H1 (cell line): ENCODE results near the gene ART4. TPM values are rescaled to one million over a fixed set of nuclear protein-coding genes. Genes with fewer than 3 reads are reported as not detected.

Source experiments
- CTCF ChIA-PET: fragments of 300-600 bp; sonication (Branson Sonifier 250); formaldehyde crosslinking; loops from one replicate; lab custom pipeline; 2021; ENCODE audit not compliant: partially characterized antibody; lab: Charles Lee
- POLR2A ChIA-PET: fragments of 300-600 bp; sonication (Branson Sonifier 250); formaldehyde crosslinking; loops from one replicate; lab custom pipeline; 2021; ENCODE audit warnings: inconsistent platforms; ENCODE audit not compliant: partially characterized antibody; lab: Charles Lee
- DNase-seq, 2 experiments: peaks; one replicate each; pipeline versions ENCODE4 v3.0.0 to v3.0.0-alpha.2; 2010 to 2022; ENCODE audit warnings: low spot score in 2 of 2, low read depth in 1 of 2, mixed read lengths in 1 of 2
- FAIRE-seq: peaks from 2 replicates; lab custom pipeline; 2011; peaks lifted over from hg19 to GRCh38; lab: Jason Lieb, UNC
- H2AFZ ChIP-seq: 2 replicates; pipeline ENCODE4 v1.8.1; 2012; ENCODE audit warnings: low read length, inconsistent platforms
- H2AK5ac ChIP-seq: 2 replicates; pipeline ENCODE4 v1.6.1; 2013; ENCODE audit warnings: low read depth, low read length
- H2BK120ac ChIP-seq: replicated peaks from 2 replicates; pipeline ENCODE3; 2013; ENCODE audit warnings: low read depth, low read length, inconsistent platforms
- H2BK12ac ChIP-seq: 2 replicates; pipeline ENCODE4 v1.6.1; 2013; ENCODE audit warnings: low read depth, low read length
- H2BK15ac ChIP-seq: 2 replicates; pipeline ENCODE4 v1.6.1; 2013; ENCODE audit warnings: low read length
- H2BK20ac ChIP-seq: 2 replicates; pipeline ENCODE4 v1.6.1; 2013; ENCODE audit warnings: low read length
- H2BK5ac ChIP-seq: 2 replicates; pipeline ENCODE4 v1.6.1; 2013; ENCODE audit warnings: low read depth, low read length
- H3K14ac ChIP-seq: 2 replicates; pipeline ENCODE4 v1.6.1; 2013; ENCODE audit warnings: inconsistent platforms; ENCODE audit not compliant: insufficient read length
- H3K18ac ChIP-seq: 2 replicates; pipeline ENCODE4 v1.6.1; 2013; ENCODE audit warnings: low read length; ENCODE audit errors: extremely low read depth
- H3K23ac ChIP-seq: 2 replicates; pipeline ENCODE4 v1.6.1; 2013; ENCODE audit warnings: inconsistent platforms; ENCODE audit not compliant: insufficient read length
- H3K23me2 ChIP-seq: 2 replicates; pipeline ENCODE4 v1.6.1; 2013; ENCODE audit warnings: low read depth, low read length
- H3K27ac ChIP-seq: 2 replicates; pipeline ENCODE4 v1.6.1; 2011; ENCODE audit warnings: low read depth, low read length, inconsistent platforms
- H3K27me3 ChIP-seq, 4 experiments: replicated peaks in 1 of 4; 1 replicate in 1 of 4; 2 replicates in 3 of 4; pipeline versions ENCODE4 v1.6.1 to v1.8.1; 2011 to 2013; ENCODE audit warnings: low read length in 3 of 4, mild to moderate bottlenecking in 3 of 4, inconsistent platforms in 2 of 4, mixed read lengths in 2 of 4, moderate library complexity in 1 of 4; ENCODE audit not compliant: control insufficient read depth in 3 of 4, insufficient read depth in 3 of 4; ENCODE audit errors: extremely low read depth in 1 of 4
- H3K36me3 ChIP-seq, 4 experiments: 2 replicates each; pipeline versions ENCODE4 v1.6.1 to v1.8.1; 2011 to 2013; ENCODE audit warnings: mild to moderate bottlenecking in 4 of 4, low read length in 3 of 4, moderate library complexity in 2 of 4, control low read depth in 1 of 4, inconsistent platforms in 1 of 4; ENCODE audit not compliant: insufficient read depth in 4 of 4, control insufficient read depth in 2 of 4
- H3K4ac ChIP-seq: replicated peaks from 2 replicates; pipeline ENCODE3; 2013; ENCODE audit warnings: low read length, low read depth, mixed read lengths, inconsistent platforms; ENCODE audit not compliant: insufficient read length
- H3K4me1 ChIP-seq, 4 experiments: replicated peaks in 1 of 4; 1 replicate in 1 of 4; 2 replicates in 3 of 4; pipeline versions ENCODE4 v1.6.1 to v1.8.1; 2011 to 2013; ENCODE audit warnings: low read length in 3 of 4, inconsistent platforms in 2 of 4, mixed read lengths in 1 of 4; ENCODE audit not compliant: insufficient read depth in 4 of 4, control insufficient read depth in 3 of 4
- H3K4me2 ChIP-seq, 2 experiments: 2 replicates each; pipeline versions ENCODE4 v1.6.1 to v1.8.1; 2011 to 2013; ENCODE audit warnings: low read depth in 2 of 2, low read length in 2 of 2, control low read depth in 1 of 2, inconsistent platforms in 1 of 2, mild to moderate bottlenecking in 1 of 2; ENCODE audit not compliant: insufficient read depth in 1 of 2
- H3K4me3 ChIP-seq, 4 experiments: fragments of 200-600, 300-600 bp in 1 of 4; sonication (generic), shearing (Covaris generic), sonication (Bioruptor Twin) in 1 of 4; 2 replicates each; pipeline versions ENCODE4 v1.5.1 to v1.8.1; 2011 to 2016; ENCODE audit warnings: low read length in 4 of 4, low read depth in 3 of 4, control low read depth in 2 of 4, inconsistent platforms in 2 of 4, mild to moderate bottlenecking in 2 of 4, mixed read lengths in 1 of 4, moderate library complexity in 1 of 4; ENCODE audit not compliant: insufficient read depth in 2 of 4; ENCODE audit errors: extremely low read depth in 1 of 4
- H3K56ac ChIP-seq: replicated peaks from 2 replicates; pipeline ENCODE3; 2013; ENCODE audit warnings: low read depth, mild to moderate bottlenecking, mixed read lengths, low read length, inconsistent platforms; ENCODE audit not compliant: insufficient read length
- H3K79me1 ChIP-seq: 2 replicates; pipeline ENCODE4 v1.6.1; 2013; ENCODE audit warnings: low read depth, low read length, control low read depth
- H3K79me2 ChIP-seq, 2 experiments: 2 replicates each; pipeline versions ENCODE4 v1.6.1 to v1.8.1; 2012 to 2013; ENCODE audit warnings: low read length in 2 of 2, mild to moderate bottlenecking in 2 of 2, inconsistent platforms in 1 of 2; ENCODE audit not compliant: insufficient read depth in 2 of 2, control insufficient read depth in 1 of 2
- H3K9ac ChIP-seq, 4 experiments: replicated peaks in 1 of 4; 1 replicate in 1 of 4; 2 replicates in 3 of 4; pipeline versions ENCODE4 v1.6.1 to v1.8.1; 2011 to 2013; ENCODE audit warnings: low read depth in 3 of 4, low read length in 3 of 4, control low read depth in 2 of 4, mild to moderate bottlenecking in 2 of 4, moderate library complexity in 2 of 4, inconsistent platforms in 1 of 4; ENCODE audit errors: extremely low read depth in 1 of 4
- H3K9me3 ChIP-seq, 2 experiments: 2 replicates each; pipeline versions ENCODE4 v1.6.1 to v1.8.1; 2012 to 2013; ENCODE audit warnings: mild to moderate bottlenecking in 2 of 2, moderate library complexity in 2 of 2, control low read depth in 1 of 2, inconsistent platforms in 1 of 2, low read depth in 1 of 2, low read length in 1 of 2, mixed read lengths in 1 of 2; ENCODE audit not compliant: insufficient read depth in 2 of 2
- H4K20me1 ChIP-seq, 2 experiments: replicated peaks in 1 of 2; 2 replicates each; pipeline versions ENCODE3 to v1.8.1; 2011 to 2013; ENCODE audit warnings: inconsistent platforms in 2 of 2, low read length in 2 of 2, mild to moderate bottlenecking in 1 of 2; ENCODE audit not compliant: insufficient read depth in 2 of 2, control insufficient read depth in 1 of 2
- H4K5ac ChIP-seq: 2 replicates; pipeline ENCODE4 v1.6.1; 2013; ENCODE audit warnings: low read length, low read depth, mixed read lengths, inconsistent platforms; ENCODE audit not compliant: insufficient read length
- H4K8ac ChIP-seq: 2 replicates; pipeline ENCODE4 v1.8.0; 2013; ENCODE audit warnings: mild to moderate bottlenecking, moderate library complexity, low read length, inconsistent platforms; ENCODE audit not compliant: insufficient read depth; ENCODE audit errors: extremely low read depth
- H4K91ac ChIP-seq: replicated peaks from 2 replicates; pipeline ENCODE3; 2013; ENCODE audit warnings: low read length, mixed read lengths, inconsistent platforms; ENCODE audit not compliant: insufficient read length
- CHD1 ChIP-seq: IDR thresholded peaks from 2 replicates; pipeline ENCODE4 v1.6.1; 2012; ENCODE audit warnings: low read depth, low read length, improper control_type of control experiment
- CREB1 ChIP-seq: IDR thresholded peaks from 2 replicates; pipeline ENCODE4 v1.6.1; 2012; ENCODE audit warnings: inconsistent platforms
- GTF2F1 ChIP-seq: IDR thresholded peaks from 2 replicates; pipeline ENCODE4 v1.6.1; 2012; ENCODE audit warnings: low read depth, low read length, improper control_type of control experiment, borderline replicate concordance
- KDM4A ChIP-seq: IDR thresholded peaks from one replicate; pipeline ENCODE4 v1.7.1; 2012; ENCODE audit warnings: low read depth, mild to moderate bottlenecking, moderate library complexity, low read length, inconsistent platforms; ENCODE audit not compliant: severe bottlenecking
- PHF8 ChIP-seq: fragments of 200-600 bp; sonication (generic); conservative IDR thresholded peaks from 2 replicates; pipeline ENCODE4 v1.7.1; 2012; ENCODE audit warnings: low read depth, mild to moderate bottlenecking, inconsistent platforms, low read length, moderate library complexity
- RFX5 ChIP-seq: IDR thresholded peaks from 2 replicates; pipeline ENCODE4 v1.6.1; 2011; ENCODE audit warnings: low read depth, low read length, improper control_type of control experiment, borderline replicate concordance
- RNF2 ChIP-seq: fragments of 200-900, 300-1000 bp; sonication (generic); IDR thresholded peaks from 2 replicates; pipeline ENCODE4 v1.7.1; 2016; ENCODE audit warnings: borderline replicate concordance, low read depth, mild to moderate bottlenecking, antibody characterized with exemption, low read length; ENCODE audit not compliant: poor library complexity, severe bottlenecking; ENCODE audit errors: missing control alignments
- SP4 ChIP-seq: IDR thresholded peaks from 2 replicates; pipeline ENCODE4 v1.6.1; 2012; ENCODE audit warnings: low read length, inconsistent platforms
- SRF ChIP-seq: IDR thresholded peaks from 2 replicates; pipeline ENCODE4 v1.6.1; 2011; ENCODE audit warnings: mild to moderate bottlenecking, low read depth, low read length, moderate library complexity
- TBP ChIP-seq: IDR thresholded peaks from 2 replicates; pipeline ENCODE4 v1.6.1; 2011; ENCODE audit warnings: low read depth, low read length, improper control_type of control experiment
- TCF12 ChIP-seq: IDR thresholded peaks from 2 replicates; pipeline ENCODE4 v1.6.1; 2011; ENCODE audit warnings: low read depth, mild to moderate bottlenecking, low read length
- TEAD4 ChIP-seq: IDR thresholded peaks from 2 replicates; pipeline ENCODE4 v1.6.1; 2012; ENCODE audit warnings: low read depth, low read length, inconsistent platforms, mixed read lengths
- ZNF274 ChIP-seq: IDR thresholded peaks from 2 replicates; pipeline ENCODE4 v1.7.0; 2012; ENCODE audit warnings: low read length, borderline replicate concordance; ENCODE audit errors: extremely low read depth
- WGBS, 2 experiments: shearing (Covaris generic) in 1 of 2; methylation state at CpG; one replicate each; pipeline versions ENCODE4 v1.1.6 to v1.1.7; 2013 to 2015; ENCODE audit warnings: low lambda C conversion rate in 2 of 2, mixed read lengths in 2 of 2, inconsistent platforms in 1 of 2, low coverage in 1 of 2, missing lambda C conversion rate in 1 of 2; ENCODE audit not compliant: insufficient replicate concordance in 2 of 2, insufficient coverage in 1 of 2, insufficient read length in 1 of 2; ENCODE audit errors: extremely low coverage in 1 of 2, missing lambda C conversion rate in 1 of 2; 5-methylcytosine and 5-hydroxymethylcytosine counted together
- polyA plus RNA-seq, 7 experiments: library from polyadenylated mRNA; depleted of rRNA in 3 of 7; stranded (reverse) in 5 of 7; unstranded in 2 of 7; fragments of >200 nt in 5 of 7; fragments of 200-250 nt in 2 of 7; gene quantifications; 1 replicate in 5 of 7; 2 replicates in 1 of 7; 4 replicates in 1 of 7; pipeline versions ENCODE4 v1.2.1 to v1.2.3, GENCODE V29; 2011 to 2013; ENCODE audit warnings: missing spikeins in 2 of 7, mixed read lengths in 2 of 7
- total RNA-seq: library from RNA; stranded (reverse); fragmentation: NEBNext Ultra II Directional; extraction: Animal tissue kit (Norgen Biotek cat#: 25700); gene quantifications from 2 replicates; pipeline ENCODE4 v1.2.1, GENCODE V29; 2021
- TF ChIP-seq, protein P1 (sequence below): IDR thresholded peaks from 2 replicates; pipeline ENCODE4 v1.6.1; 2012; ENCODE audit warnings: low read length, inconsistent platforms

ART4 gene
- total and polyA plus RNA-seq, 2 of the 8 experiments (the other 6 are each of a cell fraction or from before 2014, with no cell fraction given) = not detected

DNA sequence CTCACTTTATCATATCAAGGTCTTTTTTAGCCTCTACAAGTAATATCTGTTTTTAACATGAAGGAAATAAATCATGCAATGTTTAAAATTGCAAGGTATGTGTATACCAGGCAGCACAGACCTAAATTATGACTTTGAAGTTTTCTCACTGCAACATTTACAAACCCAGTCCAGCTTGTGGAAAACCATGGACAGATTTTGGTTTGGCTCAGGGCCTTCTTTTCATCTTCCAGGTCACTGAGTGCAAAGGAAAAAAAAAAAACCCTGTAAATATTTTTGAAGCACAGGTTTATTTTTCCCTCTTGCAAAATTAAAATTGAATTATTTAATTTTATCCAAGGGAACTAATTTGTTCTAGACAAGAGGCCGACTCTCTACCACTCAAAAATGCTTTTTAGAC lies 28.6 kb upstream of the ART4 start:
- no peak overlapping the region for H2BK15ac ChIP-seq
- no peak overlapping the region for H2BK20ac ChIP-seq
- DNase-seq = no peak
- no peak overlapping the region for H3K18ac ChIP-seq
- no peaks in the 10 kb centered on the region for H3K4me1 ChIP-seq
- no peaks in the 10 kb centered on the region for H3K79me2 ChIP-seq
- no peak overlapping the region for H2BK5ac ChIP-seq
- H2AFZ ChIP-seq = no peak overlapping the region
- H4K91ac ChIP-seq = no peak overlapping the region
- no peaks in the 10 kb centered on the region for H4K20me1 ChIP-seq
- no peak overlapping the region for H3K23ac ChIP-seq
- H3K27me3 ChIP-seq = no peaks in the 10 kb centered on the region
- ChIA-PET POLR2A (no interaction called here), CTCF (no interaction called here)
- H3K4ac ChIP-seq = no peak overlapping the region
- no peaks in the 10 kb centered on the region for H3K23me2 ChIP-seq
- H2BK12ac ChIP-seq = no peak overlapping the region
- no peak overlapping the region for H3K9ac ChIP-seq
- peaks cover 12% of the 10 kb centered on the region in 2 experiments for H3K9me3 ChIP-seq
- H4K5ac ChIP-seq = no peak overlapping the region
- WGBS, 2 experiments = 79% methylated on average over 1 of the region's 1 CpG; no CpG with 5 or more reads in 1 of the 2 experiments
- H3K14ac ChIP-seq = no peak overlapping the region
- no peak for FAIRE-seq
- H3K4me3 ChIP-seq = no peak overlapping the region
- H3K56ac ChIP-seq = no peak overlapping the region
- no peak overlapping the region for H2BK120ac ChIP-seq
- H3K79me1 ChIP-seq = no peaks in the 10 kb centered on the region
- no peak overlapping the region for H3K4me2 ChIP-seq
- H3K36me3 ChIP-seq = no peaks in the 10 kb centered on the region
- no peak overlapping the region for H3K27ac ChIP-seq
- H4K8ac ChIP-seq = no peak overlapping the region
- no peak overlapping the region for H2AK5ac ChIP-seq
- TF ChIP-seq, protein P1, sequence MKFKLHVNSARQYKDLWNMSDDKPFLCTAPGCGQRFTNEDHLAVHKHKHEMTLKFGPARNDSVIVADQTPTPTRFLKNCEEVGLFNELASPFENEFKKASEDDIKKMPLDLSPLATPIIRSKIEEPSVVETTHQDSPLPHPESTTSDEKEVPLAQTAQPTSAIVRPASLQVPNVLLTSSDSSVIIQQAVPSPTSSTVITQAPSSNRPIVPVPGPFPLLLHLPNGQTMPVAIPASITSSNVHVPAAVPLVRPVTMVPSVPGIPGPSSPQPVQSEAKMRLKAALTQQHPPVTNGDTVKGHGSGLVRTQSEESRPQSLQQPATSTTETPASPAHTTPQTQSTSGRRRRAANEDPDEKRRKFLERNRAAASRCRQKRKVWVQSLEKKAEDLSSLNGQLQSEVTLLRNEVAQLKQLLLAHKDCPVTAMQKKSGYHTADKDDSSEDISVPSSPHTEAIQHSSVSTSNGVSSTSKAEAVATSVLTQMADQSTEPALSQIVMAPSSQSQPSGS = no peak
- no peak for TF ChIP-seq RFX5
- TF ChIP-seq CHD1 = no peak
- no peak for TF ChIP-seq CREB1
- TF ChIP-seq SP4 = no peak
- TF ChIP-seq RNF2 = no peak
- TF ChIP-seq SRF = no peak
- no peak for TF ChIP-seq ZNF274
- TF ChIP-seq TBP = no peak
- no peak for TF ChIP-seq KDM4A
- no peak for TF ChIP-seq TEAD4
- no peak for TF ChIP-seq TCF12
- no peak for TF ChIP-seq GTF2F1
- no peak for TF ChIP-seq PHF8
